Measurements from ENCODE around the gene EYS. TPM values are rescaled to one million over a fixed set of nuclear protein-coding genes. Genes with fewer than 3 reads are reported as not detected.

The EYS gene
- total and polyA plus RNA-seq, 4 donors = 0.08 to 0.63 (median 0.36) TPM

- no peak for DNase-seq (ENCODE audit: low spot score)
- Histone ChIP-seq H3K36me3 (ENCODE audit: control insufficient read depth in 4 of 4, insufficient read depth in 3 of 4, low read depth in 1 of 4, low read length in 3 of 4) (no peaks in the 10 kb centered on the region), H3K4me3 (ENCODE audit: low read depth in 1 of 3, low read length in 3 of 3) (no peak overlapping the region)
These were observed 26.8 kb downstream of the EYS start for GRCh38 chr6:65680232-65680631.

More at GRCh38 chr6:65680232-65680631, 26.8 kb downstream of the EYS start:
- TF ChIP-seq NR2F2 (IDR thresholded peaks at IDR 0.05) (no peak), EGR1 (IDR thresholded peaks at IDR 0.05; ENCODE audit: low read depth in 2 of 2) (no peak), FOXA2 (IDR thresholded peaks at IDR 0.05) (no peak), SP1 (IDR thresholded peaks at IDR 0.05) (no peak), CTCF (IDR thresholded peaks at IDR 0.05; ENCODE audit: low read depth, low read length, missing input control) (no peak), REST (IDR thresholded peaks at IDR 0.05) (no peak), JUND (IDR thresholded peaks at IDR 0.05) (no peak), GABPA (IDR thresholded peaks at IDR 0.05 in 1 of 2, conservative IDR thresholded peaks at IDR 0.05 in 1 of 2) (no peak), RAD21 (IDR thresholded peaks at IDR 0.05) (no peak), MAX (IDR thresholded peaks at IDR 0.05) (no peak), ATF3 (IDR thresholded peaks at IDR 0.05) (no peak), ZBTB33 (IDR thresholded peaks at IDR 0.05) (no peak), TAF1 (conservative IDR thresholded peaks at IDR 0.05) (no peak), FOXA1 (IDR thresholded peaks at IDR 0.05) (no peak), RXRA (IDR thresholded peaks at IDR 0.05) (no peak), HNF4G (IDR thresholded peaks at IDR 0.05) (no peak), YY1 (IDR thresholded peaks at IDR 0.05) (no peak)
- no peaks in the 10 kb centered on the region for H3K4me1 ChIP-seq (ENCODE audit: control insufficient read depth in 4 of 4, insufficient read depth in 4 of 4, low read length in 3 of 4)
- no peak overlapping the region for H3K9ac ChIP-seq (ENCODE audit: low read depth in 1 of 2, low read length in 2 of 2)
- H3K27ac ChIP-seq (ENCODE audit: low read depth in 1 of 2, low read length in 2 of 2) = no peak overlapping the region
- H3K27me3 ChIP-seq (ENCODE audit: control insufficient read depth in 4 of 4, insufficient read depth in 4 of 4, low read length in 3 of 4) = peaks cover 0 to 3% (median 0%) of the 10 kb centered on the region in 4 donors
- H3K9me3 ChIP-seq (ENCODE audit: control insufficient read depth in 4 of 4, low read length in 3 of 4) = no peaks in the 10 kb centered on the region
